Activated naive CD8-positive, alpha-beta T cell treated with anti-CD3 and anti-CD28 coated beads, Interleukin-2, amount 50 U/mL, for 24 hours (primary cell): ENCODE results near the gene MARCO.

Experiments used
- ATAC-seq: fragments of 150-1000 bp; cut with Tn5 transposase; one replicate; pipeline ENCODE4 v1.10.0; 2021
- DNase-seq: peaks from one replicate; pipeline ENCODE4 v3.0.0; 2021
- H3K27ac Mint-ChIP-seq: one replicate; pipeline ENCODE4 v1.8.0; 2021; ENCODE audit warnings: mild to moderate bottlenecking, mixed read lengths
- H3K27me3 Mint-ChIP-seq: one replicate; pipeline ENCODE4 v1.8.0; 2021; ENCODE audit warnings: mixed read lengths
- H3K36me3 Mint-ChIP-seq: one replicate; pipeline ENCODE4 v1.8.0; 2021; ENCODE audit warnings: low read depth, mixed read lengths
- H3K4me1 Mint-ChIP-seq: one replicate; pipeline ENCODE4 v1.8.0; 2021; ENCODE audit warnings: mixed read lengths
- H3K4me3 Mint-ChIP-seq: one replicate; pipeline ENCODE4 v1.8.0; 2021; ENCODE audit warnings: mild to moderate bottlenecking, moderate library complexity, mixed read lengths
- H3K9me3 Mint-ChIP-seq: one replicate; pipeline ENCODE4 v1.8.0; 2021; ENCODE audit warnings: mixed read lengths

The MARCO gene

DNA sequence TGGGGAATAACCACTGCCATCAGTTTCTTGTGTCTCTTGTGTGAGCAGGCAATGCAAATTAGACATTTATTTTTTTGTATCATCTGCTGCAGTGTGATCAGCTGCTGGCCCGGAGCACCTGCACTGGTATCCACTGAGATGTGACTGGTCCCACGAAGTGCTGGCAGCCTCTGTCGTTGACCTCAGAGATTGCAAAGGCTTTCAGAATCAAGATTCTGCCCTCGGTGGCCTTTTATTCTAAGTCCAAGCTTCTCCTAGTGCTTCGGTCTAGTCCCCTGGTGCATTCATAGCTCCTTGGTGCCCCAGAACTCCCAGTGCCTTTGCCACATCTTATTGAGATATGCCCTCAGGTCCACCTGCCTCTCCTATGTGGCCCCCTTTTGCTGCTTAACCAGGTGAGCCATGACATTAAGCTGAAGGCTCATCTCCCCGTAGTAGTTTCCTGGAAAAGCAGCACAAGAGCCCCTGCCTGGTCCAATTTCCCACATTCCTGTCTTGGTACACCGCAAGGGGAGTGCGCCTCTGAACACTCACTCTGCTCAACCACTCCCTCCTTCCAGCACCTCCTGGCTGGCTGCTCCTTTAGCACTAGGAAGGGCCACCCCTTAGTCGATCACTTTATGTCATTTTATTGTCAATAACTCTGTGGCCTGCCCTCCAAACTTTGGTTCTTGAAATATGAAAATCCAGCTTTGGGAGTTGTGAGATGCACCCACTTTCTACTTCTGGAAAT, 27.1 kb upstream of the MARCO start:
- Mint-ChIP-seq H3K4me3 (no peak overlapping the region), H3K4me1 (no peaks in the 10 kb centered on the region), H3K27me3 (no peaks in the 10 kb centered on the region), H3K27ac (no peak overlapping the region), H3K9me3 (no peaks in the 10 kb centered on the region), H3K36me3 (no peaks in the 10 kb centered on the region)
- no peak for DNase-seq
- ATAC-seq: no peak

- no peak for ATAC-seq
Observed at GRCh38 chr2:118918017-118918416, 24.0 kb upstream of the MARCO start.

DNA sequence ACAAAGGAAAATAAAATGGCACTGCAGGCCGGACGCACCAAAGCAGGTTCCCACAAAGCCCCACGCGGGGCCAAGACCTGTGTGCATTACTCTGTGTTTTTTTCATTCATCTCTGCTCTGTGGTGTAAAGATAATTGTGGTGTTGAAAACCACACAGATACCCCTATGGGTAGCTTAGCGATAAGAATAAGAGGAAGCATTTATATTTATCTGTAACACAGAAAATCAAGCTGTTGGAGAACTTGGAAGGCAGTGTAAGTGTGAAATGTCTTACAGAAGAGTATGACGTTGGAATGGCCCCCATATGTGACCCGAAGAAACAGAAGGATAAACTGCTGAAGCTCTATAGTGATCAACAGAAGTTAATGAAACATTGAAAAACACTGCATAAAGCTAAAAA, 20.3 kb upstream of the MARCO start:
- ATAC-seq: no peak
- peaks cover 3% of the 10 kb centered on the region for H3K27me3 Mint-ChIP-seq

More at GRCh38 chr2:118918017-118918416, 24.0 kb upstream of the MARCO start:
- no peaks in the 10 kb centered on the region for H3K36me3 Mint-ChIP-seq
- no peaks in the 10 kb centered on the region for H3K27me3 Mint-ChIP-seq
- no peak for DNase-seq
- no peak overlapping the region for H3K4me3 Mint-ChIP-seq
- peaks cover 1% of the 10 kb centered on the region for H3K4me1 Mint-ChIP-seq
- H3K27ac Mint-ChIP-seq: no peak overlapping the region
- H3K9me3 Mint-ChIP-seq: no peaks in the 10 kb centered on the region

GRCh38 chr2:118922254-118922653, 19.7 kb upstream of the MARCO start:
- ATAC-seq: no peak
- H3K9me3 Mint-ChIP-seq: no peaks in the 10 kb centered on the region
- DNase-seq: no peak
- H3K27ac Mint-ChIP-seq: no peak overlapping the region
- no peaks in the 10 kb centered on the region for H3K36me3 Mint-ChIP-seq
- H3K4me3 Mint-ChIP-seq: no peak overlapping the region
- H3K4me1 Mint-ChIP-seq: peaks cover 1% of the 10 kb centered on the region
- H3K27me3 Mint-ChIP-seq: peaks cover 3% of the 10 kb centered on the region

More for the DNA sequence above, 20.3 kb upstream of the MARCO start:
- no peaks in the 10 kb centered on the region for H3K36me3 Mint-ChIP-seq
- peaks cover 1% of the 10 kb centered on the region for H3K4me1 Mint-ChIP-seq
- DNase-seq: no peak
- H3K9me3 Mint-ChIP-seq: no peaks in the 10 kb centered on the region
- H3K4me3 Mint-ChIP-seq: no peak overlapping the region
- H3K27ac Mint-ChIP-seq: no peak overlapping the region

- Mint-ChIP-seq H3K9me3 (no peaks in the 10 kb centered on the region), H3K4me3 (no peak overlapping the region), H3K27ac (no peak overlapping the region), H3K27me3 (peaks cover 3% of the 10 kb centered on the region), H3K36me3 (no peaks in the 10 kb centered on the region), H3K4me1 (peaks cover 1% of the 10 kb centered on the region)
- ATAC-seq (no peak), DNase-seq (no peak)
Observed at GRCh38 chr2:118923371-118923770, 18.6 kb upstream of the MARCO start.

GRCh38 chr2:118925476-118925875, 16.5 kb upstream of the MARCO start:
- DNase-seq: no peak
- Mint-ChIP-seq H3K4me3 (no peak overlapping the region), H3K36me3 (no peaks in the 10 kb centered on the region), H3K4me1 (peaks cover 1% of the 10 kb centered on the region), H3K27me3 (peaks cover 3% of the 10 kb centered on the region), H3K27ac (no peak overlapping the region), H3K9me3 (peaks cover 4% of the 10 kb centered on the region)
- ATAC-seq: no peak

- Mint-ChIP-seq H3K4me1 (peaks cover 1% of the 10 kb centered on the region), H3K36me3 (no peaks in the 10 kb centered on the region), H3K27ac (no peak overlapping the region), H3K9me3 (peaks cover 6% of the 10 kb centered on the region), H3K27me3 (peaks cover 3% of the 10 kb centered on the region), H3K4me3 (no peak overlapping the region)
- DNase-seq: no peak
- no peak for ATAC-seq
Observed at GRCh38 chr2:118925981-118926380, 16.0 kb upstream of the MARCO start.

- Mint-ChIP-seq H3K36me3 (peaks cover 4% of the 10 kb centered on the region), H3K4me3 (no peak overlapping the region), H3K27me3 (no peaks in the 10 kb centered on the region), H3K4me1 (no peaks in the 10 kb centered on the region), H3K27ac (no peak overlapping the region), H3K9me3 (peaks cover 20% of the 10 kb centered on the region)
- ATAC-seq (no peak), DNase-seq (no peak)
Observed at GRCh38 chr2:118929059-118929458, 12.9 kb upstream of the MARCO start.

DNA sequence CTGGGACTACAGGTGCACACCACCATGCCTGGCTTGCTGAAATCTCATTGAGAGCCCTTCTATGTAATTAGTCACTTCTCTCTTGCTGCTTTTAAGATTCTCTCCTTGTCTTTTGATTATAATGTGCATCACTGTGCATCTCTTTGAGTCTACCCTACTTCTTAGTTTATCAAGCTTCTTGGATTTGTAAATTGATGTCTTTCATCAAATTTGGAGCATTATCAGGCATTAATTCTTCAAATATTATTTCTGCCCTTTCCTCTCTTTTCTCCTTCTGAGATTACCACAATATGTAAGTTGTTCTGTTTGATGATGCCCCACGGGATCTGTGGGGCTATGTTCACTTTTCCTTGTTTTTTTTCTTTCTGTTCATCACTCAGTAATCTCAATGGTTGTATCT, 9.0 kb upstream of the MARCO start:
- H3K27me3 Mint-ChIP-seq: no peaks in the 10 kb centered on the region
- H3K9me3 Mint-ChIP-seq: peaks cover 20% of the 10 kb centered on the region
- no peaks in the 10 kb centered on the region for H3K4me1 Mint-ChIP-seq
- no peak overlapping the region for H3K4me3 Mint-ChIP-seq
- DNase-seq (no peak), ATAC-seq (no peak)
- H3K36me3 Mint-ChIP-seq: peaks cover 4% of the 10 kb centered on the region
- H3K27ac Mint-ChIP-seq: no peak overlapping the region

DNA sequence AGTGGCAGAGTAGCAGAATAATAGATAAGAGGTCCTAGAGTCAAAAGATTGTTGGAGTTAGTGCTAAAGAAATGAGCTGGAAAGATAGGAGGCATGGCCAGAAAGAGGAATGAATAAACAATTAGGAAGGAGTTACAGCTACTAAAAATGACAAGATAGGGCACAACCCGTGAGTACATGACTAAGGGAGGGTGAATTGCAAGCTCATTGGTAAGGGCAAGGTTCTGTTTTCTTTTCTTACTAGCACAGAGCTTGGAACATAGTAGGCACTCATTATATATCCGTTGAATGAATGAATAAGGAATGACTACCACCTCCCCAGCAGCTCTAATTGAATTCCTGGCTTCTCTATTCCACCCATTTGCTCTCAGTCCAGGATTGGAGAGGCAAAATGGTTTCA, 5.7 kb upstream of the MARCO start:
- Mint-ChIP-seq H3K4me3 (no peak overlapping the region), H3K9me3 (peaks cover 13% of the 10 kb centered on the region), H3K27me3 (peaks cover 1% of the 10 kb centered on the region), H3K27ac (no peak overlapping the region), H3K36me3 (peaks cover 4% of the 10 kb centered on the region), H3K4me1 (peaks cover 7% of the 10 kb centered on the region)
- ATAC-seq (no peak), DNase-seq (no peak)

DNA sequence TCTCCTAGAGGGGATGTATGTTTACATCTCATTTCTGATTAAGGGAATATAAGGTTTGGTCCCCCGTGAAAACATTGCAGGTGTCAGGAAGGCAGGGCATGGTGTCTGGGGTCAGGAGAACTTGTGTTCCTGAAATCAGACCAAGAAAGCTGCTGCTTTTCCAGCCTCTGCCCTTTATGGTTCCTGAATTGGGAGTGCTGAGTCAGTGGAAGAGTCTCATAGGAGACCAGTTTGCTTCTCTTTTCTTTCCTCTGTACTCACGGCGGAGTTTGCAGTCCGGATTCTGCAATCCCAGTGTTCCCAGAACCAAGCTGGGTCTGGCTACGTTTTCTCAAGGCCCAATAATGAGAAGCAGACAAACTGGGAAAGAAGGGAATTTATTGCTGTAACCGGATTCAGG, 5.1 kb upstream of the MARCO start:
- Mint-ChIP-seq H3K9me3 (peaks cover 11% of the 10 kb centered on the region), H3K27ac (no peak overlapping the region), H3K4me1 (peaks cover 7% of the 10 kb centered on the region), H3K4me3 (no peak overlapping the region), H3K36me3 (peaks cover 4% of the 10 kb centered on the region), H3K27me3 (peaks cover 1% of the 10 kb centered on the region)
- DNase-seq (no peak), ATAC-seq (no peak)

DNA sequence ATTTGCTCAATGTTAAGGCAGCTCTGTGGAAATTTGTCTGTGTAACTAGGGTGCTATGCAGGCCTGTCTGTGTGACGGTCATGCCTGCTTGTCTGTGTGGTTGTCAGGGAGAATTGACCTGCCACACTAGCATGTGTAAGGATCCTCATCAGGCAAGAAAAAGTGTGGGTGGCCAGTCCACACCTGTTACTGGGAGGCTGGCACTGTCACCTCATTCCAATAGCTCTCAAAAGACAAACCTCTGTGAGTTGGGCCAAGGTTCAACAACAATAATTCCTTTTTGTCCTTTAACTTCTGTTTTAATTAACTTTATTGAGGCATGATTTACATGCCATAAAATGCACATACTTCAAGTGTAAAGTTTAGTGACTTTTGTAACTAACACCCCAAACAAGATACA, 4.2 kb upstream of the MARCO start:
- Mint-ChIP-seq H3K36me3 (peaks cover 4% of the 10 kb centered on the region), H3K27ac (no peak overlapping the region), H3K4me1 (peaks cover 7% of the 10 kb centered on the region), H3K9me3 (peaks cover 9% of the 10 kb centered on the region), H3K4me3 (no peak overlapping the region), H3K27me3 (peaks cover 1% of the 10 kb centered on the region)
- DNase-seq (no peak), ATAC-seq (no peak)

GRCh38 chr2:118939994-118940393, 2.0 kb upstream of the MARCO start:
- ATAC-seq (no peak), DNase-seq (no peak)
- H3K36me3 Mint-ChIP-seq: no peaks in the 10 kb centered on the region
- H3K27me3 Mint-ChIP-seq: peaks cover 1% of the 10 kb centered on the region
- H3K27ac Mint-ChIP-seq: no peak overlapping the region
- no peaks in the 10 kb centered on the region for H3K9me3 Mint-ChIP-seq
- H3K4me1 Mint-ChIP-seq: peaks cover 7% of the 10 kb centered on the region
- no peak overlapping the region for H3K4me3 Mint-ChIP-seq

DNA sequence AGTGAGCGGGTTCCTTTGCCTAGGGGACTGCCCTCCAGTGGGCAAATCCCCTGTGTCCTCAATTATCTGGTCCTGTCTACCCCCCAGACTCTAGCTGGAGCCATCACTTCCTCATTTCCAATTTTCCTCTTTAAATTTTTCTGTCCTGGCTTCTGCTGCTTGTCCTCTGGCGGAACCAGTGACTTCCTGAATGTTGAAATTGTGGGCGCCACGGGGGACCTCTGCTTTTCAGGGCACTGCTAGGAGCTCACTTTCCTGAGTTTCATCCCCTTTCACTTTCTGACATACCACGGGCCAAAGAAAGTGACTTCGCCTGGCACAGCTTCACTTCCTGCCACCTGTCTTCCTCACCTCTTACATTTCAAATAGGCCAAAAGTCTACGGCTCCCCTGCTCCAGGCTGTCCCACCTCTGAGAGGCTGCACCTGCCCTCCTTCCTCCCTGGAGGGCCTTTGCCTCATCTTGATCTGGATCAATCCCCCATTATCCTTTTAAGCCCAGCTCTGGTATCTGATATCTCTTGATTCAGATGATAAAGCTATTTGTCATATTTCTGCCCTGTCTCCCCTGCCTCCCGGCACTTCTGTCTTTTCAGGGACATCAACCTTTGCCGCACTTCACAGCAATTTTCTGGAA, 1.4 kb upstream of the MARCO start:
- ATAC-seq (no peak), DNase-seq (no peak)
- H3K4me1 Mint-ChIP-seq: peaks cover 7% of the 10 kb centered on the region
- H3K27me3 Mint-ChIP-seq: peaks cover 1% of the 10 kb centered on the region
- no peak overlapping the region for H3K27ac Mint-ChIP-seq
- no peaks in the 10 kb centered on the region for H3K9me3 Mint-ChIP-seq
- no peaks in the 10 kb centered on the region for H3K36me3 Mint-ChIP-seq
- H3K4me3 Mint-ChIP-seq: no peak overlapping the region

GRCh38 chr2:118943286-118943685, 1.3 kb downstream of the MARCO start:
- no peak for ATAC-seq
- H3K36me3 Mint-ChIP-seq: no peaks in the 10 kb centered on the region
- DNase-seq: no peak
- H3K9me3 Mint-ChIP-seq: no peaks in the 10 kb centered on the region
- peaks cover 1% of the 10 kb centered on the region for H3K27me3 Mint-ChIP-seq
- peaks cover 7% of the 10 kb centered on the region for H3K4me1 Mint-ChIP-seq
- H3K4me3 Mint-ChIP-seq: no peak overlapping the region
- H3K27ac Mint-ChIP-seq: no peak overlapping the region
